Progenitor cell of endocrine pancreas (in vitro differentiated cells): ENCODE measurements around the gene CISTR. TPM values are rescaled to one million over a fixed set of nuclear protein-coding genes. Genes with fewer than 3 reads are reported as not detected.

Source experiments
- DNase-seq: peaks from one replicate; pipeline ENCODE4 v3.0.0; 2021; ENCODE audit warnings: low spot score; ENCODE audit not compliant: unreplicated experiment
- H3K27ac Mint-ChIP-seq: 2 replicates; pipeline ENCODE4 v1.8.0; 2021; ENCODE audit warnings: mild to moderate bottlenecking, moderate library complexity, mixed read lengths
- H3K27me3 Mint-ChIP-seq: 2 replicates; pipeline ENCODE4 v1.8.0; 2021; ENCODE audit warnings: mixed read lengths
- H3K36me3 Mint-ChIP-seq: 2 replicates; pipeline ENCODE4 v1.8.0; 2022; ENCODE audit warnings: mixed read lengths; ENCODE audit not compliant: insufficient read depth
- H3K4me1 Mint-ChIP-seq: 2 replicates; pipeline ENCODE4 v1.8.0; 2021; ENCODE audit warnings: low read depth, mixed read lengths
- H3K4me3 Mint-ChIP-seq: 2 replicates; pipeline ENCODE4 v1.8.0; 2021; ENCODE audit warnings: low read depth, mild to moderate bottlenecking, moderate library complexity, mixed read lengths
- H3K9me3 Mint-ChIP-seq: 2 replicates; pipeline ENCODE4 v1.8.0; 2021; ENCODE audit warnings: low read depth, mixed read lengths
- CTCF ChIP-seq: fragments of 200-600 bp; sonication (generic); IDR thresholded peaks from one replicate; pipeline ENCODE4 v1.5.0; 2021; ENCODE audit warnings: antibody characterized with exemption, mild to moderate bottlenecking; ENCODE audit not compliant: unreplicated experiment
- total RNA-seq: library from RNA; stranded (reverse); gene quantifications from 2 replicates; pipeline ENCODE4 v1.2.1, GENCODE V29; 2021

Gene CISTR
- total RNA-seq, 1 donor from 2014 or later: not detected

GRCh38 chr12:53733807-53734200 lies 18.0 kb downstream of the CISTR start:
- DNase-seq: no peak
- Mint-ChIP-seq H3K36me3 (no peaks in the 10 kb centered on the region), H3K4me3 (no peak overlapping the region), H3K27me3 (peaks cover 27% of the 10 kb centered on the region), H3K4me1 (peaks cover 3% of the 10 kb centered on the region), H3K9me3 (no peaks in the 10 kb centered on the region), H3K27ac (no peak overlapping the region)
- TF ChIP-seq CTCF: no peak

- Mint-ChIP-seq H3K4me1 (peaks cover 2% of the 10 kb centered on the region), H3K36me3 (no peaks in the 10 kb centered on the region), H3K9me3 (no peaks in the 10 kb centered on the region), H3K27ac (no peak overlapping the region), H3K4me3 (no peak overlapping the region), H3K27me3 (peaks cover 27% of the 10 kb centered on the region)
- TF ChIP-seq CTCF: no peak
- DNase-seq: no peak
These were observed 18.6 kb downstream of the CISTR start for GRCh38 chr12:53733051-53733806.

- Mint-ChIP-seq H3K27ac (peak overlapping the region; percentile 23), H3K4me1 (peaks cover 10% of the 10 kb centered on the region), H3K4me3 (no peak overlapping the region), H3K27me3 (peaks cover 27% of the 10 kb centered on the region), H3K36me3 (no peaks in the 10 kb centered on the region), H3K9me3 (no peaks in the 10 kb centered on the region)
- TF ChIP-seq CTCF: no peak
- DNase-seq: no peak
These were observed 22.1 kb downstream of the CISTR start for GRCh38 chr12:53729644-53730043.

- Mint-ChIP-seq H3K36me3 (no peaks in the 10 kb centered on the region), H3K4me1 (peaks cover 10% of the 10 kb centered on the region)
These were observed 23.6 kb downstream of the CISTR start for GRCh38 chr12:53728206-53728605.

More at GRCh38 chr12:53728206-53728605, 23.6 kb downstream of the CISTR start:
- no peak for DNase-seq
- TF ChIP-seq CTCF: no peak
- no peaks in the 10 kb centered on the region for H3K9me3 Mint-ChIP-seq
- peak overlapping the region; percentile 99 for H3K4me3 Mint-ChIP-seq
- peak overlapping the region; percentile 30 for H3K27ac Mint-ChIP-seq
- peaks cover 18% of the 10 kb centered on the region for H3K27me3 Mint-ChIP-seq
